Erythroblast (primary cell): Measurements from ENCODE around the gene CSNK1E.

Experiments used
- DNase-seq, 2 experiments: peaks; one replicate each; lab custom pipeline; 2025; lab: John Stamatoyannopoulos, UW
- GATA1 ChIP-seq: IDR thresholded peaks from 2 replicates; pipeline ENCODE4 v1.6.1; 2011; ENCODE audit warnings: low read depth, mild to moderate bottlenecking, control low read depth, low read length, moderate library complexity
- POLR2A ChIP-seq: IDR thresholded peaks from 2 replicates; pipeline ENCODE4 v1.6.1; 2011; ENCODE audit warnings: mild to moderate bottlenecking, low read length

Gene CSNK1E

GRCh38 chr22:38305471-38306448, 11.5 kb downstream of the CSNK1E start:
- TF ChIP-seq GATA1: no peak
- TF ChIP-seq POLR2A: no peak
- DNase-seq: no peak

GRCh38 chr22:38304526-38304925, 12.7 kb downstream of the CSNK1E start:
- TF ChIP-seq GATA1: no peak
- no peak for TF ChIP-seq POLR2A
- DNase-seq: no peak

GRCh38 chr22:38303974-38304373, 13.3 kb downstream of the CSNK1E start:
- no peak for TF ChIP-seq GATA1
- no peak for TF ChIP-seq POLR2A
- DNase-seq: no peak

- no peak for TF ChIP-seq POLR2A
- TF ChIP-seq GATA1: no peak
- no peak for DNase-seq
Observed at GRCh38 chr22:38302906-38303305, 14.3 kb downstream of the CSNK1E start.

GRCh38 chr22:38300946-38301345, 16.3 kb downstream of the CSNK1E start:
- DNase-seq: no peak
- TF ChIP-seq POLR2A: no peak
- no peak for TF ChIP-seq GATA1

GRCh38 chr22:38300197-38300945, 16.9 kb downstream of the CSNK1E start:
- no peak for DNase-seq
- TF ChIP-seq GATA1 (no peak), POLR2A (no peak)

- DNase-seq: no peak
- no peak for TF ChIP-seq POLR2A
- no peak for TF ChIP-seq GATA1
Observed at GRCh38 chr22:38299770-38300102, 17.5 kb downstream of the CSNK1E start.

GRCh38 chr22:38298312-38299005, 18.8 kb downstream of the CSNK1E start:
- peak; percentile 16 to 49 for DNase-seq
- TF ChIP-seq GATA1 (no peak), POLR2A (no peak)

- DNase-seq: no peak
- no peak for TF ChIP-seq POLR2A
- TF ChIP-seq GATA1: no peak
Observed at GRCh38 chr22:38296372-38296771, 20.9 kb downstream of the CSNK1E start.

GRCh38 chr22:38295863-38296262, 21.4 kb downstream of the CSNK1E start:
- DNase-seq: no peak
- TF ChIP-seq POLR2A (no peak), GATA1 (no peak)

- no peak for DNase-seq
Observed at GRCh38 chr22:38295339-38295738, 21.9 kb downstream of the CSNK1E start.

GRCh38 chr22:38294193-38294592, 23.0 kb downstream of the CSNK1E start:
- DNase-seq: no peak
- no peak for TF ChIP-seq GATA1
- TF ChIP-seq POLR2A: no peak

More at GRCh38 chr22:38295339-38295738, 21.9 kb downstream of the CSNK1E start:
- TF ChIP-seq POLR2A: no peak
- no peak for TF ChIP-seq GATA1

- DNase-seq: no peak
- TF ChIP-seq POLR2A (no peak), GATA1 (no peak)
Observed at GRCh38 chr22:38292694-38293093, 24.5 kb downstream of the CSNK1E start.

GRCh38 chr22:38291201-38291777, 25.9 kb downstream of the CSNK1E start:
- DNase-seq: no peak
- TF ChIP-seq GATA1 (no peak), POLR2A (no peak)
